GM18505 (cell line): ENCODE data around the gene LIPJ.

Source experiments
- ATAC-seq: cut with Tn5 transposase; IDR thresholded peaks from one replicate; pipeline ENCODE4 v1.9.1; 2021; ENCODE audit not compliant: unreplicated experiment
- POLR2A ChIP-seq: IDR thresholded peaks from 4 replicates; pipeline ENCODE4 v1.6.1; 2011; ENCODE audit warnings: borderline replicate concordance; ENCODE audit not compliant: insufficient read depth, insufficient read length; ENCODE audit errors: extremely low read depth

The LIPJ gene

GRCh38 chr10:88557658-88558057 is 28.9 kb upstream of the LIPJ start:
- TF ChIP-seq POLR2A: no peak
- ATAC-seq: no peak

GRCh38 chr10:88562152-88562551 is 24.4 kb upstream of the LIPJ start:
- no peak for ATAC-seq
- no peak for TF ChIP-seq POLR2A

DNA sequence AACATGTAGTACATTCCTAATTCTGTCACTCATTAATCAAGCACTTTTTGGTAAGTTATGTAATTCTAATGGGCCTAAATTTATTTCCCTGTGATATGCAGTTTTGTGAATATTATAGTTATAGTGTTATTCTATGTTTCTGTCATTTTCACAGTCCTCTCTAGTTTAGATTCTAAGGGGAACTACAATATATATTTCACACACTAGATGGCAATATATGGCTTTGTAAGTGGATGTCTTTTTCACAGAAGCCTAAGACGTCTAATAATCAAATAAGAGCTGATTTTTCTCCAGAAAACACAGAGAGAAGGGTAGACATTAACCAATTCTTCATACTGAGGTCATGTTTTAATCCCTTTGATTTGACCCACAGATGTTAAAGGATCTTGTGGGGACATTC is 21.5 kb upstream of the LIPJ start:
- TF ChIP-seq POLR2A: no peak
- ATAC-seq: no peak

DNA sequence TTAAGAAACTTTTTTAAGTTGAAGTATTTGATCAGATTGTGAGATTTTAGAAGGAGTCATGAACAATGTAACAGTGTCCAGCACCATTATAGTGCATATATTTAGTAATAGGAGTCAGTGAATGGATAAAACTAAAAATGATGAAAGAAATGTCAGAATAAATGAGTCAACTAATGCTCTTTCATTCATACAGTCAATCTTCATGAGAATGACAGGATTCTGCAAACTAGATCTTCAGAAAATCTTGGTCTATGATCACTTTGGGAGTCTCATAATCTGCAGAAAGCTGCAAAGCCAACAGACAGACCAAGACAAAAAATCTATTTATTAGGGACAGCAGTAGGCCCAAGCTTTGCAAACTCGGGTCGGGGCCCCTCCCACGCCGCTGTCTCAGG is 4.2 kb upstream of the LIPJ start:
- no peak for TF ChIP-seq POLR2A
- no peak for ATAC-seq

GRCh38 chr10:88582806-88583583 is 3.6 kb upstream of the LIPJ start, which contains the start of gene RNLS:
RNLS (minus strand) TSS chr10:88583318.
- TF ChIP-seq POLR2A: peak; percentile 87
- ATAC-seq: peak; percentile 81

DNA sequence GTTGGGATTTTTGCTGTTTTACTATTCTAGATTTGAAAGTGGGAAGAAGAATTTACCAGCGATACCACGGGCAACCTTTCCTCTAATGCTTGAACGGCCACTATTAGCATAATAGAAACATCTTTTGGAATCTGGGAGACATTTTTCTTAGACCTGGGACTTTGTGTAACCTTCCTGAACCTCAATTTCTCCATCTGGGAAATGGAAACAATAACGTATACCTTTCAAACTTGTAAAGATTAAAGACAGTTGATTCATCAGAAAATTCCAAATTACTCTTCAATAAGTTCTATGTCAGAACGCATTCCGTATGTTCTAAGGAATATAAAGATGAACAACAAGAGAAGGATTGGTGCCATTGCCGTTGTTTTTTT is 3.0 kb upstream of the LIPJ start:
- ATAC-seq: no peak

GRCh38 chr10:88592381-88592780 is 5.8 kb downstream of the LIPJ start:
- no peak for TF ChIP-seq POLR2A
- no peak for ATAC-seq

More for the DNA sequence above, 3.0 kb upstream of the LIPJ start:
- TF ChIP-seq POLR2A: no peak

DNA sequence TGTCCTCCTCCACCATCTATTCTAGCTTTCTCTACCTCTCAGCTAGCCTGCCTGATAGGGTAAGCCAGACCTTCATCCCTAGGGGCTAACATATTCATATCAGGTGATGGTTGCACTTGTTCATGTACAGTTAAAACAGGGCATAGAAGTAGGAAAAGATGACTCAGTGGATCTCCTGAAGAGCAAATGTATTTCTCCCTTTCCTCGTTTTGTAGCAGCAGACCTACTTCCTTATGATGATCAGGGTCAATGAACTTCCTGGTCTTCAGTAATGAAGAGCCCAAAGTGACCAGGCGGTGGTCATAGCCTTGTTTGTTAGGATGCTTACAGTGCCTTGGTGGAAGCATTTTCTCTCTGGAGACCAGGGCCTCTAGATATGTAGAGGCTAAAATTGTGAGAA is 6.3 kb downstream of the LIPJ start:
- TF ChIP-seq POLR2A: no peak
- ATAC-seq: no peak

DNA sequence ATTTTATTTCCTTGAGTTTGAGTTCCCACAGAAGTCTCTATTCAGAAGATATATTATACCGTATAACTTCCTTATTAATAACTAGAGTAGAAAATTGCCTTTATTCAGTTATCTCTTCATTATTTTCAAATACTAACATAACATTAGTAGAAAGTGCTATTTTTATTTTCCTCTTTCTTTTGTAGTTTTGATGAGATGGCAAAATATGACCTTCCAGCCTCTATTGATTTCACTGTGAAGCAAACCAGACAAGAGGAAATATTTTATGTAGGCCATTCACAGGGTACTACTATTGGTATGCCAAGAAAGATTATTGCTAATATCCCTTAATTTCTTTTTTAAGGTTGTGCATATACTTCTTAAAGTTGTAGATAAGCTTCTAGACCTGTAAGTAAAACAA is 7.9 kb downstream of the LIPJ start:
- TF ChIP-seq POLR2A: no peak
- no peak for ATAC-seq

GRCh38 chr10:88598055-88598454 is 11.5 kb downstream of the LIPJ start:
- peak; percentile 81 for ATAC-seq
- TF ChIP-seq POLR2A: no peak

DNA sequence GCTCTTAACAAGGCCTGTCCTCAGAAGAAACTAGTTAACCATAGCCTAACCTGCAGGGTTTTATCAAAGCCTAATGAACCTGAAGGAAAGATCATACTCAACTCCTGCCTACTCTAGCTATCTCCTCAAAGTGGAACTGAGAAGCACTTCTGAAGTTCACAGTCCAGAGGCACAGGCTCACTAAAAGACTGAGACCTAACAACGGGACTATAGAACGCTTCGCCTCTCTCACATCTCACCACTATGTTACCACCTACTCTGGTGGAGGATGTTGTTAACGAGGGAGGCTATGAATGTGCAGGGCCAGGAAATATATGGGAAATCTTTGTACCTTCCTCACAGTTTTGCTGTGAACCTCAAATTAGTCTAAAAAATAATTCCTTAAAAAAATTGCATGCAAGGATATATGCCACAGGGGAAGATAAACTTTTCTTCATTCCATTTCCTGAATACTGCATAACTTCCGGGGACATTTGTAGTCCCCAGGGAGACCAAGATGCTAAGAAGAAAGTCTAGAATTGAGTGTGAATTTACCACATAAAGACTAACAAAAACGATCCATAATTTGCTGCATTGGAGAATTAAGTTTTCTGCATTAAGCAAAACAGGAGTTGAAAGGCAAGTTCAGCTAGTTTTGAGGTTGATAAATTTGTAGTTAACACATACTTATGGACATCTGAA is 21.6 kb downstream of the LIPJ start:
- no peak for ATAC-seq
- no peak for TF ChIP-seq POLR2A

GRCh38 chr10:88608780-88609179 is 22.2 kb downstream of the LIPJ start:
- TF ChIP-seq POLR2A: no peak
- no peak for ATAC-seq

- ATAC-seq: no peak
- no peak for TF ChIP-seq POLR2A
Measured at GRCh38 chr10:88616250-88616977, 29.9 kb downstream of the LIPJ start.
